K562 (cell line): Measurements from ENCODE around the gene SPDYE6. TPM values are rescaled to one million over a fixed set of nuclear protein-coding genes. Genes with fewer than 3 reads are reported as not detected.

Source experiments
- ATAC-seq: fragments of 200-7000 bp; cut with Tn5 transposase; 3 replicates; pipeline ENCODE4 v1.9.1; 2020; ENCODE audit warnings: moderate library complexity
- BruUV-seq: library from RNA; stranded (reverse); fragments of 400-500 nt; replicated peaks from 2 replicates; lab custom pipeline; 2021; lab: Mats Ljungman, UMichigan
- CTCF ChIA-PET: fragments of 300-600 bp; formaldehyde crosslinking; extraction: SDS; loops from one replicate; lab custom pipeline; 2021; ENCODE audit warnings: low intra/inter-chr PET ratio; lab: Yijun Ruan, JAX
- POLR2A ChIA-PET: fragments of 300-600, 350-650 bp; sonication (Branson Sonifier 250); formaldehyde crosslinking; extraction: SDS; loops from one replicate; lab custom pipeline; 2021; ENCODE audit warnings: antibody characterized with exemption, inconsistent platforms; lab: Yijun Ruan, JAX
- DNase-seq, 4 experiments: peaks; one replicate each; pipeline versions ENCODE4 v3.0.0 to v3.0.0-alpha.2; 2011 to 2018; ENCODE audit warnings: low spot score in 3 of 4, mixed read lengths in 3 of 4; ENCODE audit errors: extremely low read depth in 1 of 4
- FAIRE-seq: peaks from 2 replicates; lab custom pipeline; 2011; peaks lifted over from hg19 to GRCh38; lab: Jason Lieb, UNC
- H2AFZ ChIP-seq: 2 replicates; pipeline ENCODE4 v1.6.0; 2011; ENCODE audit warnings: low read depth, low read length, control low read depth, inconsistent platforms
- H3K27ac ChIP-seq: fragments of 200-600 bp; 3 replicates; pipeline ENCODE4 v1.8.0; 2011; ENCODE audit warnings: low read depth, mild to moderate bottlenecking, control low read depth, inconsistent platforms, low read length, moderate library complexity, mixed read lengths; ENCODE audit errors: extremely low read depth
- H3K27me3 ChIP-seq, 2 experiments: fragments of 300-600 bp in 1 of 2; 2 replicates in 1 of 2; 3 replicates in 1 of 2; pipeline versions ENCODE4 v1.6.0 to v1.8.0; 2011; ENCODE audit warnings: inconsistent platforms in 2 of 2, low read length in 2 of 2, mild to moderate bottlenecking in 1 of 2, mixed read lengths in 1 of 2, moderate library complexity in 1 of 2; ENCODE audit not compliant: control insufficient read depth in 2 of 2, insufficient read depth in 2 of 2
- H3K36me3 ChIP-seq: fragments of 300-600 bp; 3 replicates; pipeline ENCODE4 v1.8.0; 2011; ENCODE audit warnings: mild to moderate bottlenecking, low read length, inconsistent platforms; ENCODE audit not compliant: control insufficient read depth, insufficient read depth
- H3K4me1 ChIP-seq, 2 experiments: fragments of 200-600 bp in 1 of 2; replicated peaks in 1 of 2; 2 replicates in 1 of 2; 3 replicates in 1 of 2; pipeline versions ENCODE4 v1.5.1 to v1.8.0; 2011; ENCODE audit warnings: inconsistent platforms in 2 of 2, low read length in 2 of 2, mild to moderate bottlenecking in 1 of 2, mixed read lengths in 1 of 2, moderate library complexity in 1 of 2; ENCODE audit not compliant: control insufficient read depth in 2 of 2, insufficient read depth in 2 of 2
- H3K4me2 ChIP-seq: 2 replicates; pipeline ENCODE4 v1.6.1; 2011; ENCODE audit warnings: low read length, control low read depth, inconsistent platforms, mixed read lengths; ENCODE audit not compliant: insufficient read depth
- H3K4me3 ChIP-seq: fragments of 200-600 bp; sonication (generic), shearing (Covaris generic); 2 replicates; pipeline ENCODE4 v1.5.1; 2016; ENCODE audit warnings: control low read depth, inconsistent platforms
- H3K79me2 ChIP-seq: fragments of 200-600 bp; 3 replicates; pipeline ENCODE4 v1.8.0; 2011; ENCODE audit warnings: low read length, inconsistent platforms; ENCODE audit not compliant: control insufficient read depth, insufficient read depth
- H3K9ac ChIP-seq, 2 experiments: 2 replicates each; pipeline versions ENCODE4 v1.6.0 to v1.6.1; 2011; ENCODE audit warnings: low read depth in 2 of 2, low read length in 2 of 2, control low read depth in 1 of 2, inconsistent platforms in 1 of 2, mild to moderate bottlenecking in 1 of 2, mixed read lengths in 1 of 2; ENCODE audit not compliant: insufficient read depth in 1 of 2
- H3K9me1 ChIP-seq: one replicate; pipeline ENCODE4 v1.6.0; 2011; ENCODE audit warnings: inconsistent platforms, mild to moderate bottlenecking, low read length, moderate library complexity; ENCODE audit not compliant: control insufficient read depth, insufficient read depth
- H3K9me3 ChIP-seq: replicated peaks from 2 replicates; pipeline ENCODE4 v1.5.1; 2011; ENCODE audit warnings: low read depth, low read length, inconsistent platforms; ENCODE audit not compliant: control insufficient read depth, insufficient read depth
- H4K20me1 ChIP-seq: replicated peaks from 2 replicates; pipeline ENCODE4 v1.6.1; 2011; ENCODE audit warnings: low read length, inconsistent platforms, mixed read lengths; ENCODE audit not compliant: control insufficient read depth, insufficient read depth
- CBX5 ChIP-seq: IDR thresholded peaks from 2 replicates; pipeline ENCODE4 v1.6.1; 2014; ENCODE audit warnings: low read depth, borderline replicate concordance
- CEBPG ChIP-seq, 3 experiments: fragments of 200-800 bp in 1 of 3; sonication (Bioruptor generic) in 1 of 3; sonication (generic) in 1 of 3; formaldehyde crosslinking in 1 of 3; IDR thresholded peaks in 2 of 3; conservative IDR thresholded peaks in 1 of 3; 2 replicates each; pipeline versions ENCODE4 v1.6.1 to v1.8.0; 2016 to 2022; ENCODE audit warnings: missing compliant biosample characterization in 2 of 3, missing genetic modification characterization in 2 of 3, mild to moderate bottlenecking in 1 of 3, missing genetic modification reagents in 1 of 3
- E4F1 ChIP-seq: fragments of 250-450 bp; sonication (Bioruptor Pico); IDR thresholded peaks from 2 replicates; pipeline ENCODE4 v1.5.0; 2021; ENCODE audit warnings: mild to moderate bottlenecking, borderline replicate concordance
- FIP1L1 ChIP-seq: fragments of 200-400 bp; formaldehyde crosslinking; IDR thresholded peaks from 2 replicates; pipeline ENCODE4 v1.6.1; 2018; ENCODE audit warnings: mild to moderate bottlenecking, low read depth, low read length; ENCODE audit not compliant: poor library complexity, severe bottlenecking
- ID3 ChIP-seq, 2 experiments: fragments of 250-450 bp in 1 of 2; fragments of 450-650 bp in 1 of 2; sonication (Bioruptor Pico) in 1 of 2; IDR thresholded peaks; 2 replicates each; pipeline versions ENCODE4 v1.6.1 to v1.8.0; 2016 to 2021; ENCODE audit warnings: mild to moderate bottlenecking in 2 of 2, moderate library complexity in 2 of 2, missing compliant biosample characterization in 1 of 2, missing genetic modification characterization in 1 of 2
- TFE3 ChIP-seq: fragments of 450-650 bp; formaldehyde crosslinking; IDR thresholded peaks from 2 replicates; pipeline ENCODE4 v1.4.0; 2020; ENCODE audit warnings: mild to moderate bottlenecking, mixed read lengths
- THAP12 ChIP-seq: fragments of 250-450 bp; sonication (Bioruptor Pico); IDR thresholded peaks from 2 replicates; pipeline ENCODE4 v1.9.0; 2021; ENCODE audit warnings: mild to moderate bottlenecking, inconsistent platforms
- TOE1 ChIP-seq, 2 experiments: fragments of 450-650 bp in 1 of 2; sonication (generic) in 1 of 2; formaldehyde crosslinking in 1 of 2; IDR thresholded peaks; 2 replicates each; pipeline versions ENCODE4 v1.7.1 to v1.8.0; 2016 to 2022; ENCODE audit warnings: borderline replicate concordance in 2 of 2, mild to moderate bottlenecking in 2 of 2, antibody characterized with exemption in 1 of 2, inconsistent platforms in 1 of 2, low read depth in 1 of 2, missing genetic modification reagents in 1 of 2, moderate library complexity in 1 of 2
- USF1 ChIP-seq: sonication (generic); formaldehyde crosslinking; IDR thresholded peaks from 2 replicates; pipeline ENCODE4 v1.9.0; 2022; ENCODE audit warnings: mild to moderate bottlenecking, missing genetic modification reagents
- ZBTB7A ChIP-seq: IDR thresholded peaks from 2 replicates; pipeline ENCODE4 v1.6.1; 2011; ENCODE audit warnings: low read depth, mild to moderate bottlenecking, low read length, moderate library complexity, borderline replicate concordance; ENCODE audit not compliant: control insufficient read depth
- ZBTB8A ChIP-seq: fragments of 450-650 bp; IDR thresholded peaks from 2 replicates; pipeline ENCODE4 v1.6.1; 2018; ENCODE audit warnings: mild to moderate bottlenecking, moderate library complexity; ENCODE audit not compliant: partially characterized antibody
- WGBS: fragments of 100-300 bp; shearing (Covaris generic); methylation state at CpG from one replicate; pipeline ENCODE4 v1.1.6; 2016; ENCODE audit warnings: low coverage, mixed read lengths; ENCODE audit not compliant: insufficient coverage; ENCODE audit errors: missing lambda C conversion rate; 5-methylcytosine and 5-hydroxymethylcytosine counted together
- in situ Hi-C: fragments of 300-500 bp; cut with MboI; formaldehyde crosslinking; loops from 4 replicates; pipeline ENCODE4 v1.15.0; 2018; ENCODE audit warnings: inconsistent platforms, mixed read lengths
- intact Hi-C: fragments of 100-400 bp; cut with micrococcal nuclease; formaldehyde crosslinking; loops from 2 replicates; pipeline ENCODE4 v1.14.2; 2022
- polyA plus RNA-seq, 8 experiments: library from polyadenylated mRNA; depleted of rRNA in 4 of 8; stranded (reverse) in 5 of 8; unstranded in 3 of 8; fragments of >200 nt; fragmentation: Nextera tagmentation in 2 of 8; fragmentation: Illumina TruSeq in 1 of 8; extraction: Ambion mirVana in 2 of 8; extraction: Trizol in 1 of 8; gene quantifications; 2 replicates each; pipeline versions ENCODE4 v1.2.1 to v1.2.3, GENCODE V29; 2011 to 2014; ENCODE audit warnings: inconsistent platforms in 1 of 8, missing spikeins in 1 of 8
- total RNA-seq, 7 experiments: library from RNA; depleted of rRNA in 6 of 7; stranded (reverse); fragments of >200 nt in 6 of 7; fragmentation: Illumina TruSeq in 2 of 7; extraction: Trizol in 2 of 7; gene quantifications; 2 replicates each; pipeline versions ENCODE4 v1.2.1 to v1.2.3, GENCODE V29; 2011 to 2021; ENCODE audit warnings: low replicate concordance in 1 of 7

Gene SPDYE6
- total and polyA plus RNA-seq, 9 of the 15 experiments (the other 6 are each of a cell fraction or from before 2014, with no cell fraction given) = 0.24 to 0.35 TPM; not detected in 7

- no peaks in the 10 kb centered on the region for H3K9me3 ChIP-seq
- intact Hi-C loops = loop anchor here (10.0 kb wide), 1 partner anchor 854 kb away; no protein-coding TSS in a partner anchor
- ChIA-PET POLR2A (no interaction called here), CTCF (no interaction called here)
- H2AFZ ChIP-seq = no peak overlapping the region
- H3K4me3 ChIP-seq = no peak overlapping the region
- WGBS = 94% methylated on average over 8 of the region's 8 CpGs
- H3K4me1 ChIP-seq = peaks cover 5 to 15% of the 10 kb centered on the region in 2 experiments; a peak in 3 of 5 replicates
- no peak overlapping the region for H3K4me2 ChIP-seq
- BruUV-seq = no TSS peak
- H3K9ac ChIP-seq = no peak overlapping the region
- no peak overlapping the region for H3K27ac ChIP-seq
- ATAC-seq (no peak), FAIRE-seq (no peak), DNase-seq (no peak)
- peaks cover 14% of the 10 kb centered on the region for H3K79me2 ChIP-seq
- H3K36me3 ChIP-seq = peaks cover 61% of the 10 kb centered on the region; the same call in 2 of the 3 replicates
- H3K27me3 ChIP-seq = no peaks in the 10 kb centered on the region
- H3K9me1 ChIP-seq = no peaks in the 10 kb centered on the region
- peaks cover 5% of the 10 kb centered on the region; the same call in 1 of the 2 replicates for H4K20me1 ChIP-seq
- in situ Hi-C loops = no loop called here
- no peak for TF ChIP-seq ZBTB7A
- no peak for TF ChIP-seq TFE3 (CRISPR knock-in tag)
- no peak for TF ChIP-seq TOE1 (IDR thresholded peaks at IDR 0.05; ENCODE audit: borderline replicate concordance)
- no peak for TF ChIP-seq TOE1 (CRISPR knock-in tag; IDR thresholded peaks at IDR 0.05; ENCODE audit: borderline replicate concordance, low read depth)
- TF ChIP-seq USF1 = no peak
- TF ChIP-seq CEBPG (CRISPR knock-in tag; IDR thresholded peaks at IDR 0.05) = no peak
- TF ChIP-seq CEBPG (tag; conservative IDR thresholded peaks at IDR 0.05 in 1 of 2, IDR thresholded peaks at IDR 0.05 in 1 of 2) = peak in 1 of 2 experiments; percentile 76; a peak in 3 of 4 replicates
- TF ChIP-seq CBX5 = no peak
- no peak for TF ChIP-seq ID3 (CRISPR knock-in tag; IDR thresholded peaks at IDR 0.05)
- TF ChIP-seq ID3 (tag; IDR thresholded peaks at IDR 0.05) = no peak
- TF ChIP-seq E4F1 (CRISPR knock-in tag) = no peak
- TF ChIP-seq ZBTB8A = no peak
- TF ChIP-seq THAP12 (CRISPR knock-in tag) = no peak
- TF ChIP-seq FIP1L1 = no peak
Observed at GRCh38 chr7:102398543-102398942, 42.3 kb upstream of the SPDYE6 start.
